RCC 7860 (cell line): ENCODE data around the gene TRMT2A.
"Not testable (repeated sequence)": the region's sequence is repeated elsewhere in the genome, so short reads cannot be mapped to it uniquely, and the experiment has no call there.

Experiments
- DNase-seq: peaks from one replicate; pipeline ENCODE4 v3.0.0-alpha.2; 2015; ENCODE audit warnings: low spot score
- FAIRE-seq: peaks from 2 replicates; lab custom pipeline; 2012; peaks lifted over from hg19 to GRCh38; lab: Jason Lieb, UNC

TRMT2A gene, protein sequence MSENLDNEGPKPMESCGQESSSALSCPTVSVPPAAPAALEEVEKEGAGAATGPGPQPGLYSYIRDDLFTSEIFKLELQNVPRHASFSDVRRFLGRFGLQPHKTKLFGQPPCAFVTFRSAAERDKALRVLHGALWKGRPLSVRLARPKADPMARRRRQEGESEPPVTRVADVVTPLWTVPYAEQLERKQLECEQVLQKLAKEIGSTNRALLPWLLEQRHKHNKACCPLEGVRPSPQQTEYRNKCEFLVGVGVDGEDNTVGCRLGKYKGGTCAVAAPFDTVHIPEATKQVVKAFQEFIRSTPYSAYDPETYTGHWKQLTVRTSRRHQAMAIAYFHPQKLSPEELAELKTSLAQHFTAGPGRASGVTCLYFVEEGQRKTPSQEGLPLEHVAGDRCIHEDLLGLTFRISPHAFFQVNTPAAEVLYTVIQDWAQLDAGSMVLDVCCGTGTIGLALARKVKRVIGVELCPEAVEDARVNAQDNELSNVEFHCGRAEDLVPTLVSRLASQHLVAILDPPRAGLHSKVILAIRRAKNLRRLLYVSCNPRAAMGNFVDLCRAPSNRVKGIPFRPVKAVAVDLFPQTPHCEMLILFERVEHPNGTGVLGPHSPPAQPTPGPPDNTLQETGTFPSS

DNA sequence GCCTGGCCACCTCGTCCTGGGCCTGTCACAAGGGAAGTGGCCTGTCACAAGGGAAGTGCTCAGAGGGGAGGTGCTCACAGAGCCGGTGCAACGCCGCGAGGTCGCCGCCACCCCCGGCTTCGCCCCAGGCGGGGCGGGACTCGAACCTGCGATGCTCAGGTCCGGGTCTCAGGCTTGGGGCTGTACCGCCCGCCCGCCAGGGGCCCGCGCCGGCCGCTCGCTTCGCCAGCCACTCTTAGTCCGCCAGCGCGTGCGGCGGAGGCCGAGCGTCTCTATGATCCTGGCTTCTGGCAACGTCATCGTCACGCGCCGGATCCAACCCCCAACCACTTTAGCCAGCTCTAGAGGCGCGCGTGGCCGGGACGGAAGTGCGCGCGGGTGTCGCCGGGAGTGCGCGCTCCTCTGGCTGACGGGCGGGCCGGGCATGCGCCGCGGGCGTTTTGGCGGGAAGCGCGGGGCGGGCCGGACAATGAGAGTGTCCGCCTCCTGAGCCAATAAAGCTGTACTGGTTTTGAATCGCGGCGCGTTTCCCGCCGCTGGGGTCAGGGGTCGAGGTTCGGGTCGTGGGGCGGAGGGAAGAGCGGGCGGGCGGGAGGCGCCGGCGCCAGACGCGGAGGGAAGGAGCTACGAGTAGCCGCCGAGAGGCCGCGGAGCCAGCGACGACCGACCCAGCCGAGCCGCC is at the start of gene TRMT2A:
Gene TRMT2A (minus strand): TSS at position 276 of the 682 bp plus-strand sequence. CDS start 320 bp downstream, outside the sequence.
- FAIRE-seq: no peak
- peak; percentile 91 for DNase-seq

DNA sequence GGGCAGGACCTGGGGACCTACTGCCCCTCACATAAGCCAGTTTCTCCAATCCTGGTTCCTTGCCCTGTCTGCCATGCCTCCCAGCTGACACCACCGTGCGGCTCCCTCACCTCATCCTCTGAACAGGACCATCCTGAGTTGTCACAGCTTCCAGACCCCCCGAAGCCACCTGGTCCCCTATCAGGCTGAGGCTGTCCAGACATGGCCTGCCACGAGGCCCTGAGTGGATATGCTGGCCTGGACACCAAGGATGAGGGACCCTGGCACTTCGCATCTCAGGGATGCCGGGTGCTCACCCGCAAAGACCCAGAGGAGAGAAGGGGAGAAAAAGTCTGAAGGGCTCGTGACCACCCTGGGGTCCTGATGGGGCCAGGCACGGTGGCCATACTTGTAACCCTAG is 49.7 kb upstream of the TRMT2A start:
- FAIRE-seq (no peak), DNase-seq (no peak)

DNA sequence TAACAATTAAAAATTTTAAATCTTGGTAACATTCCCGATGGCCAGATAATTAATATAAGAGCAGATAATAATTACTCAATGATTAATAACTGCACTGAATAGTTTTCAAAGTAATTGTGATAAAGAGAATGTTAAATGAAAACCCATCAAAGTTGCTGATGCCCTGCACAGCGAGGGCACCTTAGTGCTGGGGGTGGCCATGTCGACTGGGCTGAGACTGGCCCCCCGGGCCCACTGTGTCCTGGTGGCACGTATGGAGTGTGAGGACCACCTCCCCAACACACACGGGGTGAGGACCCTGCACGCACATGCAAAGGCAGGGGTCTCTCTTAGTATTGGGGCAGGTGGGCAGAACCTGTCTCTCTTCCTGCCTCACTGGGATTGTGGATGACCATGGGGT is 48.9 kb upstream of the TRMT2A start:
- DNase-seq (no peak), FAIRE-seq (no peak)

DNA sequence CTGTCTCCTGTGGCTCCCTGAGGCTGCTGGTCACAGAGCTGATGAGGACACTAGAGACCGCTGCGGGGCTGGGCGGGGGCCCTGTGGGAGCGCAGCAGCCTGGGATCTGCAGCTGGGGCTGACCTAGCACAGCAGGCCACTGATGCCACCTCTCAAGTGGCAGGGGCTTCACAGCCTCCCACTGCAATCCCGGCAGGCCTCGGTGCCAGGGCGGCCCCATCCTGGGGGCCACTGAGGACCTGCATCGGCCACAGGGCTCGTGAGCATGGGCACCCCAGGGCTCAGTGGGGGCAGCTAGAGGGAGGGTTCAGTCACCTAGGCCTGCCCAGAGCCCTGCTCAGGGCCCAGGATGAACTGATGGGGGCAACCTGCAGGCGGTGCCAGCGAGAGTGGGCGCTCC is 48.4 kb upstream of the TRMT2A start:
- FAIRE-seq (no peak), DNase-seq (no peak)

DNA sequence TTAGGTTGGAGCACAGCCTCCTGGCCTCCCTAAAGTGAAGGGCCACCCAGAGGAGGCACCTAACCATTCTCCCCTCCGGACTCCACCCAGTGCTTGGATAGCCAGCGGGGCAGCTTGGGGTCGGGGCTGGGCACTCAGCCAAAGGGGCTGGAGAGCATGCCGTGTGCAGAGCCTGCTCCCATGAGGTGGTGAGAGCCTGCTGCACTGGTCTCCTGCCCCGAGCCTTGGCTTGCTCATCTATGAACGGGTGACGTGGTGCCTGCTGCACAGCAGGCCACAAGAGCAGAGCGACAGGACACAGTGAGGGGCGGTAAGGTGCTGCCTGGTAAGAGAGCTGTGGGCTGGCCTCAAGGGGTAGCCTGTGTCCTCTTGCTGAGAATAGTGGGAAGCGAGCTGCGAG is 47.8 kb upstream of the TRMT2A start:
- FAIRE-seq (no peak), DNase-seq (no peak)

DNA sequence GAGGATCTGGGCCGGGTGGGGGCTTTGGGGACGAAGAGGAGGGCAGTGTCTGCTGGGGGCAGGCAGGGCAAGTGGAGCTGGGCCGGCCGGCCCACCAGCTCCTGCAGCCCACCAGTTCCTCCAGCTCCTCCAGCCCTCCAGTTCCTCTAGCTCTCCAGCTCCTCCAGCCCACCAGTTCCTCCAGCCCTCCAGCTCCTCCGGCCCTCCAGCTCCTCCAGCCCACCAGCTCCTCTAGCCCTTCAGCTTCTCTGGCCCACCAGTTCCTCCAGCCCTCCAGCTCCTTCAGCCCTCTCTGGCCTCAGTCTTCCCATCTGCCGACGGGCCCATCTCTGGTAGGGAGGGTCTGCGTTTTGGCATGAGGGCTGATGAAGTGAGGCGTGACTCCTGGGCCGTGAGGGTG is 43.0 kb upstream of the TRMT2A start:
- DNase-seq (no peak), FAIRE-seq (no peak)

DNA sequence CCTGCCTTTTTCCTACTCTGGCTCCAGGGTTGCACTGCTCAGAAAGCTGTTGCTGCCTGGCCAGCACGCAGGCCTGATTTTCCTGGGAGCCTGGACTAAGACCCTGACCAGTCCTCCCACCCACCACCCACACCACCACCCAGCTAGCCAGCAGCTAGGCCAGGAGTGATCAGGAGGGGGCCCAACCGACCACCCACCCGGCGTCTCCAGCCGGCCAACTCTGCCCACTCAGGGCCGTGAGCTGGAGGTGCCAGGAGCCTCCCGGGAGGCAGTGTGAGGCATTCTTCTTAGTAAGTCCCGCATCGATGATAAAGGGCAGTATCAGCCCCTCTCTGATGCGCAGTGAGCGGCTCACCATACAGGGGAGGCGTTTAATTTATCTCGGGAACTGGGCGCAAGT is 42.5 kb upstream of the TRMT2A start:
- DNase-seq, FAIRE-seq: not testable (repeated sequence)

DNA sequence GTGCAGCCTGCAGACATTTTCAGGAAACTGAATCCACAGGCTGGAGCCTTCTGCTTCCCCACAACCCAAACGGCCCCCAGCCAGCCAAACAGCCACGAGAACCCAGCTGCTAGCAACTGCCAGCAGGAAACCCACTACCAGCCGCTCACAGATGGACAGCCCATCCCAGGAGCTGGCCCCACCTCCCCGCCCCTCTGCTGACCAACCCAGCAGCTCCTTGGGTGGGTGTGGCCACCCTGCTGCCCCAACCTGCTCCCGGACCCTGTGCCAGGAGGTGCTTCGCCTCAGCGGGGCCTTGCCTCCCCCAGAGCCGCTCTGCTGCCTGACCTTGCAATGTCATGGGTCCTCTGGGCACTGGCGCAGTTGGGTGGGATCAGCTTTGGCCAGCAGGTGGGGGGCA is 42.0 kb upstream of the TRMT2A start:
- FAIRE-seq: no peak

DNA sequence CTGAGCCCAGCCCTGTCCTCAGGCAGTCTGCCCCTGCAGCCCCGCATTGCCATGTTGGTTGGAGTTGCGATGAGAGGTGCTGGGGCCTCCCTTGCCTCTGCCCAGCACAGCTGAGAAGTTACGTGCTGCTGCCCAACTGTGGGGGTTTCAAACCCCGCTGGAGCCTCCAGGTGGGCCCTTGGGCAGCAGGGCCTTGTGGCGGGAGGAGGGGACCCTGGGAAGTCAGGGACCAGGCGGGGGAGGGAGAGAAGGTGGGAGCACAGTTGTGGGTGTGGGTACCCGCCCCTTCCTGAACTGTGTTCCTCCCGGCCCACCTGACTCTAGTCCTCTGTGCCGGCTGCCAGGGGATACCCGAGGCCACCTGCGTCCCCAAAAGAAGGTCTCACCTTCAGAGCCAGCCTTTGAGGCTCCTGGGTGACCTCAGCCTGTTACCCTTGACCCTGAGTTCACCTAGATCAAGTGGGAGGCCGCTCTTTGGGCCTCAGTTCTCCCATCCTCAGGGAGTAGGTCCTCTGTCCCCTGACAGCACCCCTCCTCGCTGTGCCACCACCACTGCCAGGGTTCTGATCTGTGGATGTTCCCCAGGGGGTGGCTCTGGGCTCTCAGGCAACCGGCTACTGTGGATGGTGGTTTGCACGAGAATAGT is 41.5 kb upstream of the TRMT2A start:
- no peak for DNase-seq
- no peak for FAIRE-seq

More for the DNA sequence above, 42.0 kb upstream of the TRMT2A start:
- no peak for DNase-seq

DNA sequence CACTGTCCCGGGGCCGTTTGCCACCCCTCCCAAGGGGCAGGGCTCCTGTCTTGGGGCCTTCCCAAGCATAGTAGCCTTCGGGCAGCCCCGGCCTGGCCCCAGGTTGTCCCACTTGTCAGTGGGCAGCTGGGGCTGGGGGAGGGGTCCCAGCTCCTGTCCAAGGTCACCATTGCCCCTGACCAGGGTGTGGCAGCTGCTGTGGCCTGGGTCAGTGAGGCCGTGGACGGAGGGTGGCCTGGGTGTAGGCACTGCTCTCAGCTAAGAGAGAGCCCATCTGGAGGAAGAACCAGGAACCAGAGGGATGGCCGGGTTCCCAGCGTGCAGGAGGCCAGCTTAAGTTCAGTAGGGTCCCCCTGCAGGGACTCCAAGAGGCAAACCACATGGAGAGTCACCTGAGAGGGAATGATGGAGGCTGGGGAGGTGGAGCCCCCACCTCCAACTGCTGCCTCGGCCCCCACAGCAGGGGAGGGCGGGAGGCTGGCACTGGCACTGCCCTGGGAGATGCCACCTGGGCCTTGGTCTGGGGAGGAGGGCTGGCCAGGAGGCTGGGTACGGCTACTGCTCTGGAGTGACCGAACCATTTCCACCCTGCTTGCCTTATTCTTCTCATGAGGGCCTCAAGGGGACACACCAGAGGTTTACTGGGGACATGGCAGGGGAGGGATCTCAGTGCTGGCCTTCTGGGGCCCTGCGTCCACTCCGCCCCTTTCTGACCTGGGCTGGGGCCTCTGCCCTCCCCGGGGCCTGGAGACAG is 40.6 kb upstream of the TRMT2A start:
- DNase-seq: no peak

DNA sequence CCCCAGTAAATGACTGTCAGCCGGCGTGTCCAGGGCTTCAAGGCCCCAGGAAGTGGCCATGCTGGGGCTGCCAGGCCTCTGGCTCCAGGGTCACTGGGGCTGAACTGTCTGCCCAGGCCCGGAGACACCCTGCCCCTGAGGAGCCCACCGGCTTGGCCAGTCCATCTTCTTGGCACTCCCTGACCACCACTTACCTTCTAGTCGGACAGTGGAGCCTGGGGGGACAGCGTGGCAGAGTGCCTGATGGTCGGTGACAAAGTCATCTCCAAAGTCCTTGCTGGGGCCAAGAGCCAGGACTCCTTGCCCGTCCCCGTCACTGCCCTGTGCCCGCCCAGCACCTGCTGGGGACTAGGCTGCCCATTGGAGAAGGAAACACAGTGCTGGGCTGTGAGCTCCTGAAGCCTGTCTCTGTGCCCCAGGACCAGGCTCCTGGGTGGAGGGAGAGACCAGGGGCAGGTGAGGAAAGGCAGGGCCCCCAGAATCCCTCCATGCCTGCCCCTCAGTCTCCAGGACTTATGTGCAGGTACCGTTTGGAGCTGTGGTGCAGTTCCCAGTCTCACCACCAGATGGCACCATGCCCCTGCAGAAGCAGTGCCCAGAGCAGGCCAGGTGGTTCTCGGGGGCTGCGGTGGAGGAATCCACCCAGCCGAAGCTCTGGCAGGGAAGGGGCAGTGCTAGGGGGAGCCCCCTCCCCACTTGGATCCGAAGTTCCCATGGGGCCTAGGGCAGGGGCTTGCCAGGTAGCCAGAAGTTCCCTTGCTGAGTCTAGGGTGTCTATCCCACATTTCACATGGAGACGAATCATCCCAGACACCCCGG is 39.8 kb upstream of the TRMT2A start:
- DNase-seq (peak; percentile 31), FAIRE-seq (no peak)

More for the DNA sequence above, 40.6 kb upstream of the TRMT2A start:
- no peak for FAIRE-seq

DNA sequence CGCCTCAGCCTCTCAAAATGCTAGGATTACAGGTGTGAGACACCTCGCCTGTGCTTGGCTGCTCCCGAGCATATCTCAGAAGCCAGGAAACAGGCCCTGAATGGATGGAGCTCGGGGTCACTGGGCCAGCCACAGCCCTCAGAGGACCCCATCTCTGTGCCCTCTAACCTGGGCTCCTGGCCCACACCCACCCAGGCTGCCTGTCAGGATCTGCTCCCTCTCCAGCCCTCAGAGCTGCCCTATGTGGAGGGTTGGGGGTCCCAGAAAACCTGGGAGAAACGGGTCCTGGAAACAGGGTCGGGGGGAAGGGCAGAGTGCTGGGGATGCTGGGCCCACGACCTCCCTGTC is 39.0 kb upstream of the TRMT2A start:
- DNase-seq (no peak), FAIRE-seq (no peak)

DNA sequence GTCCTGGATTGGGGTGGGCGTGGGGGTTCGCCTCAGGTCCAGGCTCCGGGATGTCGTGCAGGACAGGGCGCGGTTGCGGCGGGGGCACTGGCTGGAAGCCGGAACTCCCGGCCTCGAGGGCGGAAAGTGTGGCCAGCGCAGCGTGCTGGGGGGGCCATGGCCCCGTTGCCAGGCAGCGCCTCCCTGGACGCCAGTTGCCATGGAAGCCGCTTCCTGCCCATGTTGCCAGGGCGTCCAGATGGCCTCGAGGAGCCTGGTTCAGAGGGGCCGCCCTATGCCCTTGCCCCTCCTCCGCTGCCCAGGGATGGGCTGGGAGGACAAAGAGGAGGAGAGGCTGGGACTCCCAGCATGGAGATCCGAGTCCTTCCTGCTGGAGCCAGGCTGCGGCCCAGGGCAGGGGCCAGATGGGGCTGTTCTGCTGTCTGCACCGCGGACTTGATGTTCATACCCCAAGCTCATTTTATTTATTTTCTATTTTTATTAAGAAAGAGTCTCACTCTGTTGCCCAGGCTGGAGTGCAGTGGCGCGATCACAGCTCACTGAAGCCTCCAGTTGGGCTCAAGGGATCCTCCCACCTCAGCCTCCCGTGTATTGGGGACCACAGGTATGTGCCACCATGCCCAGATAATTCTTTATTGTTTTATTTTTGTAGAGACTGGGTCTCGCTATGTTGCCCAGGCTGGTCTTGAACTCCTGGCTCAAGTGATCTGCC is 38.5 kb upstream of the TRMT2A start:
- DNase-seq (peak; percentile 36), FAIRE-seq (no peak)

DNA sequence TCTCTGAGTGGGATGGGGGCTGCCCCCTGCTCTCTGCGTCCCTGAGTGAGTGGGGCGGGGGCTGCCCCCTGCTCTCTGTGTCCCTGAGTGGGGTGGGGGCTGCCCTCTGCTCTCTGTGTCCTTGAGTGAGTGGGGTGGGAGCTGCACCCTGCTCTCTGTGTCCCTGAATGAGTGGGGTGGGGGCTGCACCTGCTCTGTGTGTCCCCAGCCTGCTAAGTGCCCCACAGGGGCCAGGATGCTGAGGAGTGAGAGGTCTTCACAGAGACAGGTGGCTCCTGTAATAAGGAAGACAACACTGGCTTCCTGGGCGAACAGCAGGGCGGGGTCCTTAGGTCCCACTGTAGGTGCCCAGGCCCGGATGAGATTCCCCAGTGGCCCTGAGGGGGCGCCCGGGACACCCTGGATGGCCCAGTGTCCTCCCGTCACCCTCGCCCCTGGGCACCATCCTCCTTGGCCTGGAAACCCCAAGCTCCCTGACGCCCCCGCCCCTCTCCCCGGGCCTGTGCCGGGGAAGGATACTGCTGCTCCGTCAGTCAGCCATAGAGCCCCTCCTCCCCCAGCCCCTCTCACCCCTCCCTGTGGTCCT is 37.7 kb upstream of the TRMT2A start:
- FAIRE-seq (no peak), DNase-seq (no peak)

DNA sequence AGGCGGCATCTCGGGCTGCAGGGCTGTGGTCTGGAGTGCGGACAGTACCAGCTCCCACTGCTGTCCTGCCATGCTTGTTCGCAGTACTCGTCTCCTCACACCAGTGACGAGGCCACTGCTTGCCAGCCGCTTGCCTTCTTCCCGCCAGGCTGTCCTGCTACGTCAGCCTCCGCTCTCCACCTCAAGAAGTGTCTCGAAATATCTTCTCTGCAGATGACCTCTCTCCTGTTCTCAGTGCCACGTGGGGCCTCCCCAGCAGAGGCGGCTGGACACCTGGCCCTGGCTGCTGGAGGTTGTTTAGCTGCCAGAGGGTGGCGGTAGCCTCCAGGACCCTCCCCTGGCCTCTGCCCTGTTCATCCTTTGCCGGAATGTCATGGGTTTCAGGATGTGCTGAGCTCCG is 36.9 kb upstream of the TRMT2A start:
- no peak for DNase-seq
- no peak for FAIRE-seq

DNA sequence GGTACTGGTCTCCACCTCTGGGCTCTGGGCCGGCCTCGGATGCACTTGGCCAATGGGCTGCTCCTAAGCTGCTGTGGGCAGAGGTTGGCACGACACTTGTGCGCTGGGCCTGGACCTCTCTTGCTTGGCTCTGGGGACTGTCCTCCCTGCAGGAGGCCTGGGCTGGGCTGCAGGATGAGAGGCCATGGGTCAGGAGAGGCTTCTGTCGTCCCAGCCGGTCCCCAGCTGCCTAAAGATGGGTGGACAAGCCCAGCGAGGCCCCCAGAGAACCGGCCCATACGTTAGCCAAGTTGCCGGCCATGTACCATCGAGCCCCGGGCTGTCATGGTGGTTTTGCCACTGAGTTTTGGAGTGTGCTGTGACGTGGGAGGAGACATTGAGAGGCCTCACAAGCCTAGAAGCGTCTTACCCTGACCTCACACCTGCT is 35.5 kb upstream of the TRMT2A start:
- FAIRE-seq (no peak), DNase-seq (no peak)

DNA sequence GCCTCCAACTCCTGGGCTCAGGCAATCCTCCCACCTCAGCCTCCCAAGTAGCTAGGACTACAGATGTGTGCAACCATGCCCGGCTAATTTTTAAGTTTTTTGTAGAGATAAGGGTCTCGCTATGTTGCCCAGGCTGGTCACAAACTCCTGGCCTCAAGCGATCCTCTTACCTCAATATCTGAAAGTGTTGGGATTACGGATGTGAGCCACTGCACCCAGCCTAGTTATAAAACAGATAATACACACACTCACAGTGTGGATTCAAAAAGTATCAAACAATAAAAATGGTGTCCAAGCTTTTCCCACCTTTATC is 34.2 kb upstream of the TRMT2A start:
- DNase-seq (no peak), FAIRE-seq (no peak)

DNA sequence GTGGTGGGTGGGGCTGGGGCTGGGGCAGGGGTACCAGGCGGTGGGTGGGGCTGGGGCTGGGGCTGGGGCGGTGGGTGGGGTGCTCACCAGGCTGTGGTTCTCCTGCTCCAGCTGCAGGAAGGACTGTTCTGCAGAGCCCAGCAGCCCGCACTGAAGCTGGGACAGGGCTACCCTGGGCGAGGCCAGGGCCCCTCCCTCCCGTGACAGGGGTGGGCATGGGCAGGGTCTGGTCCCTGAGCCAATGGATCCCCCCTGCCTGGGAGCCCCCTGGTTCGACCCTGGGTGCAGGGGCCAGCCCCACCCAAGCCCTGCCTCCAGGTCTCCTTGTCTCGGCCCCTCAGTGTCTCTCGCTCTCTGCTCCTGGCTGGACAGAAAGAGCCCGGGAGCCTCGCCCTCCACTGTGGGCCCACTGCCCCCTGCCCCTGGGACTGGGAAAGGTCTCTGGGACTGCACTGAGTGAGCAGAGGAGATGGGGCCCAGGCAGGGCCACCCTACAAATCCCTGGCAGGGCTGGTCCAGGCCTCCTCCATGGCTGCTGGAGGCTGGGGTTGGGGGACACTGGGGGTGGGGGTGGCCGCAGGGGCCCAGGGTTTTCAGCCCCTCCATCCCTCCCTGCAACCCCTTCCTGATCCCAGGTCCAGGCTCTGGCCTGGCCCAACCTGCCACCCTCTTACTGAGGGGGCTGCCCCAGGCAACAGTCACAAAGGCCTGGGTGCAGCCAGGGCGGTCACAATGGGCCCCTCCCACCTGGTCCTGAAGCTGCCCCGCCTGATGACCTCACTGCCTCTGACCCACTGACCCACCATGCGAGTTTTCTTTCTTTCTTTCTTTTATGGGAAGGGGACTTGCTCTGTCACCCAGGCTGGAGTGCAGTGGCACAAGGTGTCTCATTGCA is 33.6 kb upstream of the TRMT2A start, which contains the start of gene CCDC188:
Gene CCDC188 (minus strand): TSS at position 675 of the 895 bp plus-strand sequence. CDS start 69 bp downstream, at position 606.
- no peak for DNase-seq
- no peak for FAIRE-seq
